ENCODE data around the gene ZNF148.
"Not testable (repeated sequence)": the region's sequence is repeated elsewhere in the genome, so short reads cannot be mapped to it uniquely, and the experiment has no call there.

Gene ZNF148, protein sequence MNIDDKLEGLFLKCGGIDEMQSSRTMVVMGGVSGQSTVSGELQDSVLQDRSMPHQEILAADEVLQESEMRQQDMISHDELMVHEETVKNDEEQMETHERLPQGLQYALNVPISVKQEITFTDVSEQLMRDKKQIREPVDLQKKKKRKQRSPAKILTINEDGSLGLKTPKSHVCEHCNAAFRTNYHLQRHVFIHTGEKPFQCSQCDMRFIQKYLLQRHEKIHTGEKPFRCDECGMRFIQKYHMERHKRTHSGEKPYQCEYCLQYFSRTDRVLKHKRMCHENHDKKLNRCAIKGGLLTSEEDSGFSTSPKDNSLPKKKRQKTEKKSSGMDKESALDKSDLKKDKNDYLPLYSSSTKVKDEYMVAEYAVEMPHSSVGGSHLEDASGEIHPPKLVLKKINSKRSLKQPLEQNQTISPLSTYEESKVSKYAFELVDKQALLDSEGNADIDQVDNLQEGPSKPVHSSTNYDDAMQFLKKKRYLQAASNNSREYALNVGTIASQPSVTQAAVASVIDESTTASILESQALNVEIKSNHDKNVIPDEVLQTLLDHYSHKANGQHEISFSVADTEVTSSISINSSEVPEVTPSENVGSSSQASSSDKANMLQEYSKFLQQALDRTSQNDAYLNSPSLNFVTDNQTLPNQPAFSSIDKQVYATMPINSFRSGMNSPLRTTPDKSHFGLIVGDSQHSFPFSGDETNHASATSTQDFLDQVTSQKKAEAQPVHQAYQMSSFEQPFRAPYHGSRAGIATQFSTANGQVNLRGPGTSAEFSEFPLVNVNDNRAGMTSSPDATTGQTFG

GRCh38 chr3:125374996-125375941 is at the start of gene ZNF148:
Gene ZNF148 (minus strand): TSS chr3:125375325. CDS start chr3:125313640, 61,685 bp downstream.
- peak; percentile 86 for DNase-seq (ENCODE audit: low spot score)

DNA sequence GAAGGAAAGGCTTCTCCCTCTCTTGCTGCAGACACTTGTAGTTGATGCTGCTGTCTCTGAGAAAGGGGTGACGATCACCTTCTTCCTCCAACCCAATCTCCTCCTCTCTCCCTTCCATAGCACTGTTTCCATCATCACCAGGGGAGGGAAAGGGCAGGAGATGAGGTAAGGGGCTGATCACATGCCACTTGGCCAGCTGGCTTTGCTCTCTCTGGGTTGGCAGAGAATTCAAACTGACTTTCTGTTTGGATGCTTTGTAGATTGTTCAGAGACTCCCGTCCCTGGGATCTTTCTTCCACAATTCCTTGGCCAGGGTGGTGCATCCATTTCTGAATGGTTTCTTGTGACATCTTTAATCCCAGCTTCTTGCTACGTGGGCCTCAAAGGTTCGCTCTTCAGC is 43.2 kb upstream of the ZNF148 start:
- DNase-seq (ENCODE audit: low spot score), result no peak

- DNase-seq (ENCODE audit: low spot score), result no peak
Measured at GRCh38 chr3:125416235-125416634, 41.1 kb upstream of the ZNF148 start.

GRCh38 chr3:125414669-125415068 is 39.5 kb upstream of the ZNF148 start:
- no peak for DNase-seq (ENCODE audit: low spot score)

DNA sequence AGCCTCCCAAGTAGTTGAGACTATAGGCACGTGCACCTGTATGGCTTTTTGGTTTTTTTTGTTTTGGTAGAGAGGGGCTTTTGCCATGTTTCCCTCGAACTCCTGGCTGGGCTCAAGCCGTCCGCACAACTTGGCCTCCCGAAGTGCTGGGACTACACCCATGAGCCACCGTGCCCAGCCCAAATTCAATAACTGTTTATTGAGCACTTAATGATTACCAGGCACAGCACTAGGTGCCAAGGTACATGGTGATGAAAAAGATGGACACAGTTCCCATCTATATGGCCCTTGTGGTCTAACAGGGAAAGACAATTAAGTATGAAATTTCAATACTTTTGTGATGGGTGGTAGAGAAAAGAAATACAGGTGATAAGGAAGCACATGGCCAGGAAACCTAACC is 35.8 kb upstream of the ZNF148 start:
- no peak for DNase-seq (ENCODE audit: low spot score)

GRCh38 chr3:125406070-125406469 is 30.9 kb upstream of the ZNF148 start:
- no peak for DNase-seq (ENCODE audit: low spot score)

DNA sequence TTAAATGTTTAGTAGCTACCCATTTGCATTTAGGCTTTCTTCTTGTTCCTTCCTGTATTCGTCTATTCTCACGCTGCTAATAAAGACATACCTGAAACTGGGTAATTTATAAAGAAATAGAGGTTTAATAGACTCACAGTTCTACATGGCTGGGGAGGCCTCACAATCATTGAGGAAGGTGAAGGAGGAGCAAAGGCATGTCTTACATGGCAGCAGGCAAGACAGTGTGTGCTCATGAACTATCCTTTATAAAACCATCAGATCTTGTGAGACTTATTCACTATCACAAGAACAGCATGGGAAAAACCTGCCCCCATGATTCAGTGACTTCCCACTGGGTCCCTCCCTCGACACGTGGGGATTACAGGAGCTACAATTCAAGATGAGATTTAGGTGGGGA is 30.4 kb upstream of the ZNF148 start:
- DNase-seq (ENCODE audit: low spot score), result not testable (repeated sequence)

DNA sequence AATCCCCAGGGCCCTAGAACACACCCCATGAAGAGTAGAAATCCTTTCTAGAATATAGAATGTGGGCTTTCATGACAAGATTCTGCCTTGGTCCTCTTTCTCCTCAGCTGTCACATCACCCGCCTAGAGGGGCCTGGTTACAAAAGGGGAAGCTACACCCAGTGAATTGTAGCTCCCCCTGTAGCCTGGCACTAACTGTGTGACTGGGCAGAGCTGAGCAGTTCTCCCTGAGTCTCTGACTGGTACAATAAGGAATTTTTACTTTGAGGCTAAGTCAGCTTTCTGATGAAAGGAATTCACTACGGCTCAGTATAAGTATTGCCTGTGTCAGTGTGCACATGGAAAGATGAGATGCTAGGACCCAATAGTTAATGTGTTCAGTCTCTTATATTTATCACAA is 28.7 kb upstream of the ZNF148 start:
- DNase-seq (ENCODE audit: low spot score), result peak; percentile 67

GRCh38 chr3:125402639-125403038 is 27.5 kb upstream of the ZNF148 start:
- DNase-seq (ENCODE audit: low spot score), result no peak

- peak; percentile 66 for DNase-seq (ENCODE audit: low spot score)
Measured at GRCh38 chr3:125401402-125401801, 26.3 kb upstream of the ZNF148 start.

DNA sequence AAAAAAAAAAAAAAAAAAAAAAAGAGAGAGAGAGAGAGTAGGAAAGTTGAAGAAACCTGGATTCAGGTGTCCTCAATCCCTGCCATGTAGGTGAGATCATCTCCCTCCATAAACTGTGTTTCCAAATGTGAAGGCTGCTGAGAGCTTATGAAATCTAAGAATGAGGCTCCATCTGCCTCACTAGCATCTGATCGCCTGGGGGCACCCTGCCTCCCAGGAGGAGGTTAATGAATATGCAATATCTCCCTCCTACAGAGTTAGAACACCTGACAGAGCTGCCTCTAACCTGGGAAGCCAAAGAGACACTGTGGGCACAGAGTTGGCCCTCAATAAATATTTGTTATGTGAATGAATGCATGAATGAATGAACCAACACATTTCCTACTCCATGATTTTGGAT is 23.8 kb upstream of the ZNF148 start:
- no peak for DNase-seq (ENCODE audit: low spot score)

DNA sequence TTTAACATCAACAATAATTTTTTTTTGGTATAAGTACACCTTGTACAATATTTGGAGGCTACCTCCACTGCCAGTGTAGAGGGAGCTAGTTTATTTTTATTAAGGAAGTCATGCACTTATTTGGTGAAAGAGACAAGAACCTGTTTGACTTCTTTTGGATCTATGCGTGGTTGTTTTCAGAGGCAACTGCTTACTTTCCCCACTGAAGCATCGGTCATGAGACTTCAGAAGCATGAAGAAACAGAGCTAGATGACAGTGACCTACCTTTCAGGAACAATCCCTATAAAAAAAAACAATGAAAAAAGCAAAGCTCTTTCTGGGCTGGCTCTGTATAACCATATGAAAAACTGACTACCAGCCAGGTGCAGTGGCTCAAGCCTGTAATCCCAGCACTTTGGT is 20.0 kb upstream of the ZNF148 start:
- no peak for DNase-seq (ENCODE audit: low spot score)

DNA sequence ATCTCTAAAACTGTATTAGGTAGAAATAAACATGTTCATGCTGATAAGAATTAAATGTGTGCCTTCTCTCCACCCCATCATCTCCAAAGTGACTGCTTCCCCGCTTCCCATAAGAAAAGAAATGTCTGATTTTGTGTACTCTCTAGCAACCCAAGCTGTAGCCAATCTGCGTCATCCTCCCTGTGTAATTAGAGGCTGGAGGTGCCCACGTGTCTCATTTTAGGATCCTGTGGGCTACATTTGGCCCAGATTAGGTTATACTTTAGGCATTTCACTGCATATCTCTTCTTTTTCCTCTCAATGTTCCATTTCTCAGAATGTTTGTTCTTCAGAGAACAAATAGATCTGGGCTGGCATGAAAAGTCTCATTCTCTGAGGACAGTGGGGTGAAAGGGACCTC is 19.3 kb upstream of the ZNF148 start:
- no peak for DNase-seq (ENCODE audit: low spot score)

DNA sequence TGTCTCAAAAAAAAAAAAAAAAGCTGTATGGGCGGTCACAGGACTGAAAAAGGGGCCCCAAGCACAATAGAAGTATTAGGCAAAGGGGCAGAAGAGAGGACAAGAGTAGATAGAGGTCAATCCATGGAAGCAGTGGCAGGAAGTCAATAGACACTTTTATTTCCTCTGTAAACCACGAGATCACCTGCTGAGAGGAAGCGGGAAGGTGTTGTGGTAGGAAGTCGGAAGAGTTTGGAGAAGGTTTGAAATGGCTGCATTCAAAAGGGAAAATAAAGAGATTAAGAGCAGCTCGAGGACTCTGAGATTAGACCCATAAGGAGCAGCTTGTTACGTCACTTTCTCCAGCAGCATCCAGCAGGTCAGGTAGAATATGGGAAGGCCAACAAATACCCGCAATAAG is 14.2 kb upstream of the ZNF148 start:
- DNase-seq (ENCODE audit: low spot score), result no peak

DNA sequence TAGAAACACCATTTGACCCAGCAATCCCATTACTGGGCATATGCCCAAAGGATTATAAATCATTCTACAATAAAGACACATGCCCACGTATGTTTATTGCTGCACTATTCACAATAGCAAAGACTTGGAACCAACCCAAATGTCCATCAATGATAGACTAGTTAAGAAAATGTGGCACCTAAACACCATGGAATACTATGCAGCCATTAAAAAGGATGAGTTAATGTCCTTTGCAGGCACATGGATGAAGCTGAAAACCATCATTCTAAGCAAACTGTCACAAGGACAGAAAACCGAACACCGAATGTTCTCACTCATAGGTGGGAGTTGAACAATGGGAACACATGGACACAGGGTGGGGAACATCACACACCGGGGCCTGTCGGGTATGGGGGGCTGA is 13.2 kb upstream of the ZNF148 start:
- DNase-seq (ENCODE audit: low spot score), result not testable (repeated sequence)

DNA sequence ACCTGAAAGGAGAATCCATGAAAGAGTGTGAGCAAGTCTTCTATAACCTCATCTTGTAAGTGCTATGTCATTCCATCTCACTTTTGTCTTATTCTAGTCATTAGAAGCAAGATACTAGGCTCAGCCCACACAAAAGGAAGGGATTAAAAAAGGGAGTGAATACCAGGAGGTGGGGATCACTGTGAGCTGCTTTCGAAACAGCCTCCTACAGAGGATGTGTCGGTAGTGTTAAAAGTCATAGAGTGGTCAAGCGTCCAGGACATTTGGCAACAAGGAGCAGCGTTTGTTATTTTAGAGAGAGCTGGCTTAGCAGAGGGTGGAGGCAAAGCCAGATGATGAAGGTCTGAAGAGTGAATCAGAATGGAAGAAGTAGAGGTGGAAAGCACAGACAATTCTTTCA is 11.7 kb upstream of the ZNF148 start:
- peak; percentile 34 for DNase-seq (ENCODE audit: low spot score)

DNA sequence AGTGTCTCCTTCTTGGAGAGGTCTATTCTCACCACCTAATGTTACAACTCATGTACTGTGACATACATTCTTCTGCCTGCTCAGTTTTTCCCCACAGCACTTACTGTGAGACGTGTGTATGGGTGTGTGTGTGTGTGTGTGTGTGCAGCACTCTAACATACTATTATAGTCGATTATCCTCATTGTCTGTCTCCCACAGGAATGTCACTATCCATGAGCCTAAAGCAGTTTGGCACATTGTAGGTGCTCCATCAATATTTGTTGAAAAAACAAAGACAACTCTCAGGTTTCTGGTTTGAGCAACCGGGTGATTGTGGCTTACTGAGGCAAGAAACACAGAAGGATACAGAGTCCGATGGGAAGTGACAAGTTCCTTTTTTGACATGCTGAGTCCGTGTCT is 8.6 kb upstream of the ZNF148 start:
- no peak for DNase-seq (ENCODE audit: low spot score)

DNA sequence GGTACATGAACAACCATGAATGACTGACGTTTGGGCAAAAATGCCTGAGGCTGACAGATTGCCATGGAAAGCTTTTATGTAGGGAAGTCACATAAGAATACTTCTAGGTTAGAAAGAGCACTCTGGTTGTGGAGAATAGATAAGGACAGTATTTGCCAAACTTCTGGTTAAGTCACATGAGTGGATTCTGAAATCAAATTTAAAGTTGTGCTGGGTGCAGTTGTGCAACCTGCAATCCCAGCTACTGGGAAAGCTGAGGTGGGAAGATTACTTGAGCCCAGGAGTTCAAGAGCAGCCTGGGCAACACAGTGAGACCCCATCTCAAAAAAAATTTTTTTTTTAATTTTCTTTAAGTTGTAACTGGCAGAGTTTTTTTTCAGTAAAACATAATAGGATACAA is 7.2 kb upstream of the ZNF148 start:
- DNase-seq (ENCODE audit: low spot score), result no peak

GRCh38 chr3:125381743-125382142 is 6.6 kb upstream of the ZNF148 start:
- peak; percentile 38 for DNase-seq (ENCODE audit: low spot score)

GRCh38 chr3:125381314-125381713 is 6.2 kb upstream of the ZNF148 start:
- no peak for DNase-seq (ENCODE audit: low spot score)

GRCh38 chr3:125379483-125379882 is 4.4 kb upstream of the ZNF148 start:
- DNase-seq (ENCODE audit: low spot score), result no peak

DNA sequence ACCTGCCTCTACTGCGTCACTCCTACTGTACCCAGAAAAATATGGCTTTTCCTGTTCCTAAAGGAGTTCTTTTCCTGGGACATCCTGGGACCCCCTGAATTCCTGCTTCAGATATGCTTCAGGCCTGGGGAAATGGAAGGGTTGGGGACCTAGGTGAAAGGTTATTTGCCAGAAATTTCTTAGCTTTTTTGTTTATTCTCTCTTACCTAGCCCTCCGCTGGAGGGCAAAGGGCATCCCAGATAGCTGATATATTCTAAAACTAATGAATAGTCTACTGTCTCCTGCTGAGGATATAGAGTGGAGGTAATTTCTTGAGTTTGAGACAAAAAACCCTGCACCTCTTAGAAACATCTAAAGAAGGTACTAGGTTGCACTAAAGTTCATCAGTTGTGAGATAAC is 3.6 kb upstream of the ZNF148 start:
- no peak for DNase-seq (ENCODE audit: low spot score)

Data from AG08395 (cell line).